HG02884 (cell line): Measurements from ENCODE around the gene FAM163B.

Experiments used
- ATAC-seq: cut with Tn5 transposase; IDR thresholded peaks from one replicate; pipeline ENCODE4 v1.9.1; 2021; ENCODE audit warnings: mild to moderate bottlenecking, moderate library complexity; ENCODE audit not compliant: unreplicated experiment

FAM163B gene

DNA sequence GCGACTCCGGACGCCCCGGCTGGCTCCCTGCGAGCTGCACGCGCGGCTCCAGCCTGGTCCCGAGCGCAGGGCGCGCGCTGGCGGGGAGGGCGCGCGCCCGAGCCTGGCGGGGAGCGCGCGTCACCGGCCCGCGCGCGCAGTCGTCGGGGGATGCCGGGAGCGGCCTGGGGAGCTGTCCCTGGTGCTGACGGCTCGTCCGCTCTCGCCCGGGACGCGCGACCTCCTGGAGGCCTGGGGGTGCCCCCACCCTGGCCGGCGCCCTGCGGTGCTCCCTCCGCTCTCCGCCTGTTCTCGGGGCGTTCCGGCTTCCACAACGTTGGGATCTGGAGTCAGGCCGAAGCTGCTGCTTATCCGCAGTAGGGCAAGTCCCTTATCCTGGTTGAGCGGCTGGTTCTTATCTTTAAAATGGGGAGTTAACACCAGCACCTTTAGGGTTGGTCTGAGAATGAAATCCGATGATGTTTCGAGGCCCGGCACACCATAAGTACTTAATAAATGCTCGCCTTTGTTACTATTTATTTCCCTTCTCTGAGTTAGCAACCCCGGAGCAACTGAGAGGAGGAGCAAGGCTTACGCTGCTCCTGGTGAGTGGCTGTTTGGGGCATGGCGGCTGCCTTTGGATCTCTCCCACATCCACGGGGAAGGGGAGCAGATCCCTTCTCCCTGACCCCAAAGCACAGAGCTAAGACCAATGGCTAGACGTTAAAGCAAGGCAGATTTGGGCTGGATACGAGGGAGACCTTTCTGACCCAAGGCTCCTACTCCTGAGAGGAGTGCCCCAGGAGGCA, at the start of gene FAM163B:
Gene FAM163B (minus strand): TSS at position 79 of the 788 bp plus-strand sequence. CDS start 29,166 bp downstream, outside the sequence.
- ATAC-seq, result no peak

DNA sequence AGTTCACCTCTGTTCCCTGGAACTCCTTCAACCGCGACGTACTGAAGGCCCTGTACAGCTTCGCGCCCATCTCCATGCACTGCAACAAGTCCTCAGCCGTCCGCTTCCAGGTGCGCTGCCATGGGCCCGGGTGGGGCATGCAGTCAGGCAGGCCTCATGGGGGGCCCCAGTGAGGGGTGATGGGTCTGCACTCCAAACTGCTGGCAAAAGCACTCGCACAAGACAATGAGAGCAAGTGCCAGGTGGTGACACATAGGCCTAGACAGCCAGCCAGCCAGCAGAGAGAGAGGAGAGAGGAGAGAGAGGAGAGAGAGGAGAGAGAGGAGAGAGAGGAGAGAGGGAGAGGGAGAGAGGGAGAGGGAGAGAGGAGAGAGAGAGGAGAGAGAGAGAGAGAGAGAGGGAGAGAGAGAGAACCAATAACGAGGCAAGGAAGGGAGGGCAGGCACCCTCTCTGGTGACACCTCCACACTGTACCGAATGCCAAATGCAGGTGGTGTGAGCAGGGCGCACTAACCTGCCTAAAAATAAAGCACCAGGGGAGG, 48.0 kb upstream of the FAM163B start:
- no peak for ATAC-seq

DNA sequence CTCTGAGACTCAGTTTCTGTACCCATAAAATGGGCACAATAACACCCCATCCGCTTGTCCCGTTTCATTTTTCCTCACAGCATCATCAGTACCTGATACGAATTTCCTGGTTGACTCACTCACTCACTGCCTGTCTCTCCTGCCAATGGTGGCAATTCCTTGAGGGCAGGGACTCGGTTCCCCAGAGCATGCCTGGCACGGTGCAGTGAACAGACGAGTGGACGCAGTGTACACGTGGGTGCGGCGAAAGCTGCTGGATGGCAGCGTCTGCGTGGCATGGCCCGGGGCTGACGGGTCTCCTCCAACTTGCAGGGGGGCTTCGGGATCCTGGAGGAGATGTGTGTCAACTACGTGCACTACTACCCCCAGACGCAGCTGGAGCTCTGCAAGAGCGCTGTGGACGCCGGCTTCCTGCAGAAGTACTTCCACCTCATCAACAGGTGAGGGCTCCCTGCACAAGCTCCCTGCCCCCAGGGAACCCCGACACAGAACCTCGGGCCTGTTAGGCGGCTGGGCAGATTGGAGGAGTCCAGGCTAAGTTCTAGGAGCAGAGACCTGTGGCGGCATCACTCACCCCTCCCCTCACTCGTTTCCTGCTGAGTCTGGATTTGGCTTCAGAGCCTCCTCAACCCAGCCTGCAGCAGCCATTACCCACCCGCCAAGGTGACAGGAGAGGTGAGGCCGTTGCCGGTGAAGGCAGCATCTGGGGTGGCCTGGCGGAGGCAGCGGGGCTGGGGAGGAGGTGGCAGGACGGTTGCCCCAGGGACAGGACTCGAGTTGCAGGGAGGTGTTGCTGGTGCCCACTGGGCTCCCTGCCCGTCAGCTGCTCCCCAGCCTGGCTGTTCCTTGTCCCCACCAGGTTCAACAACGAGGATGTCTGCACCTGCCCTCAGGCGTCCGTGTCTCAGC, 47.3 kb upstream of the FAM163B start:
- ATAC-seq, result no peak

DNA sequence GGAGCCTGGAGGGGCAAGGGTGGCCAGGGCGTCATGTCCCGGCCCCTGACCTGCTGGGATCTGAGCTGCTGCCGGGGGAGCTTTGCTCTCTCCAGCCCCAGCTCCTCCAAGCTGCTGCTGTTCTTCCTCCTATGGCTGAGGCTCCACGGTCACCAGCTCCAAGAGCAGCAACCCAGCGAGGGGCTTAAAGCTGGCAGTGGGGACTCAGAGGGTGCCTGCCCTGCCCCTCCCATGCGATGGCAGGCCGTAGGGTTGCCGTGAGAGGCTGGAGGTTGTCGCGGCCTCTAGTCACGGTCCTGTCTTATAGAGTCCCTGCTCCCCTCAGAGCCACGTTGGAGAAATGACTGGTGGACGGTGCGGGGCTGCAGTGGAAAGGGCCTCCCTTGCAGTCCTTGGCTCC, 46.5 kb upstream of the FAM163B start:
- no peak for ATAC-seq

DNA sequence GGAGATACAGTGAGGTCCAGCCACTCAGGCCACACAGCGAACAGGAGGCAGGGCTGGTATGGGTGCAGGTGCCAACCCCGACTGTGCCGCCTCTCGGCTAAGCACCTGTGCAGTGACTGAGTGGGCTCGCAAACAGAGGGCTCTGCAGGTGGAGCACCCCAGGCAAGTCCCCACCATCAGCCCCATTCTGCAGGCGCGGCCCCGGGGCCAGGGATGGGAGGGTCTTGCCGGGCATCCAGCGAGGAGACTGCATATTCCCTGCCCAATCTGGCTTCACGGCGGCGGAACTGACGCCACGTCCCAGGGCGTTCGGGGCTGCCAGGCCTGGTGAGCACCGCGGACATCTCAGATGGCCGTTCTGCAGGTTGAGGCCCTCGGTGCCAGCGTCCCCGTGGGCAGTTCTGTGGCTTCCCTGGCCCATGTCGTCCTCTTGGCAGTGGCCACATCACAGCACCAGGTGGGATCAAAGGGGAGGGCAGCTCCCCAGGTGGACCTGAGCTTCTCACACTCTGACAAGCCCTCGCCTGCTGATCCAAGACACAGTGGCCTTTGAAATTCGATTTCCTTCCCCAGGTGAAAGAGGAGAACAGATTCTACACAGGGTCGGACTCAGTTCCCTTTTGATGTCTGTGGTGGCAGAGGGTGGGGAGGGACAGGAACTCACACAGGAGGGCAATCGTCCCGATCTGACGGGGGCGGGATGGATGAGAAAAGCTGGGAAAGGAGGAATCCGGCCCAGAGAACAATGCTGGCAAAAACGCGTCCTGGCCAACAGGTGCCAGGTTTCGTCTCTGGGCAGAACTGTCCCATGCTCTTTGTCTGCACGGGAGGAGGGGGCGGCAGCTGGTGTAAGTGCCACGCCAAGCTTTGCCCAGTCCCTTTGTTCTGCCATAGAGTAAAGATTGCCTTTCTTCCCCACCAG, 45.8 kb upstream of the FAM163B start:
- no peak for ATAC-seq

DNA sequence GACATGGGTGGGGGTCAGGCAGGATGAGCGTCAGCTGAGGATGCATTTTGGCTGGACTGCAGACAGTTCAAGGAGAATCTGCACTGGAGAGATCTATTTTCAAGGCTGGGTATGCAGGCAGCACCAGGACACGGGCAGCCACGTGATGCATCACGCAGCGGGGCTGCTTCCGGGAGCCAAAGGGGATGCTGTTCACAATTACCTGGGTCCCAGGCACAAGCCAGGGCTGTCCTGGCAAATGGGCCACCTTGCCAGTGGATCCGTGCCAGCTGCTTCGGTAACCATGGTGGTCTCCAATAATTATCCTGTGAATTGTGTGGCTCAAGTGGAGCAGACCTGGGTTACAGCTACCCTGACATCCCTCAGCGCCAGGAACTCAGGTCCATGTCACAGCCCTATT, 44.4 kb upstream of the FAM163B start:
- ATAC-seq, result no peak

DNA sequence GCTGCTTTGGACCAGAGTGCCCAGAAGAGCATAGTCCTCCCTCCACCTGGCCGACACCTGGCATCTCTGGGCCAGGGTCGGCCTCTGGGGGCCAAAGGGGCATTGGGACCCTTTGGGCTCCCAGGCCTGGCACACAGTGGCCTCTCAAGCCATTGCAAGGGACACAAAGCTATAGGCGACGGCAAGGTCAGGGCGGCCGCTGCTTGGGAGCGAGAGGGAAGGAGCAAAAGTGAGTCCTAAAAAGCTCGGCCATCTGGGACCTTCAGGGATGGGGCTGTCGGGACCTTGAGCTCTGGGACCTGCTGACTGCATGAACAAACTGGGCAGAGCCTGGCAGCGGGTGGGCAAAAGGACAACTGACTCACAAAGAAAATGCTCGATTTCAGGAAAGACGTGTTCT, 40.8 kb upstream of the FAM163B start:
- no peak for ATAC-seq

DNA sequence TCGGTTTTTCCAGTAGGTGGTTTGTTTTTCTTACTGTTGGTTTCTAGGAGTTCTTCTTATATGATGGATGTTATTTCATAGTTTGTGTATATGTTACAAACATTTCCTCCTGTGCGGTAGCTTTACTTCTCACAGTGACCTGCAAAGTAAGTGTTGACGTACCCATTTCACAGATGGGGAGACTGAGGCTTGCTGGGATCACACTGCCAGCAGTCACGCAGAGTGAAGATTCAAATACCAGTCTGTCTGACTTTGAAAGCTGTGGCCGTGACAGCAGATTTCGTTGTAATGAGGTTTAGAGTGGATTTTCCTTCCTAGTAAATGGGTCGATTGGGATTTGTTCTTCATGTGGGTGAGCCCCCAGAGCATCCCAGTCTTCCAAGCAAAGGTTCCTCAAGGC, 40.0 kb upstream of the FAM163B start:
- ATAC-seq, result no peak

DNA sequence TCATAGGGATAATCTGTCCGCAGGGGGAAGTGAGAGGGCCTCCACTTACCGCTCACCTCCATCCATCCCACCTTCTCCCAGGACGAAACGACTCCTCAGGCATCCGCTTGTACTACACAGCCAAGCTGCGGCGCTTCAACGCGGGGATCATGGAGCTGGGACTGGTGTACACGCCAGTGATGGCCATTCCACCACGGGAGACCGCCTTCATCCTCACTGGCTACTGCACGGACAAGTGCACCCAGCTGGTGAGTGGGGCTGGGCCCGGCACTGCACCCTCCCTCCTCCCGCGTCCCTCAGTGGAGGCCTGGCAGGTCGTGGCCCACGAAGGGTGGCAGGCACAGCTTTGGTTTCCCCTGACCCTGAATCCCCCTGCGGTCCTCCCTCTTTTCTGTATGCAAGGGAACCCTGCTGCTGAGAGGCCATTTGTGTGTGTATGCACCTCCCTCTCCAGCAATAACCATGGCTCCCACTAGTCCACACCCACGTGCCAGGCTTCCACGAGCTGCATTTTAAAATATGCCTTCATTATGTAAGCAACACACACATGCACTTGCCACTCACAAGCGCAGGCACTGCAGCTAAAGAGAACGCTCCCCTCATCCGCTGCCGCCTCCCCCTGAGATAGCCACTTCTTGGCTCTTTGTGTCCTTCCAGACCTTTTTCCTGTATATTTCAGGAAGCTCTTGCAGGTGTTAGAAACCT, 38.7 kb upstream of the FAM163B start:
- no peak for ATAC-seq

DNA sequence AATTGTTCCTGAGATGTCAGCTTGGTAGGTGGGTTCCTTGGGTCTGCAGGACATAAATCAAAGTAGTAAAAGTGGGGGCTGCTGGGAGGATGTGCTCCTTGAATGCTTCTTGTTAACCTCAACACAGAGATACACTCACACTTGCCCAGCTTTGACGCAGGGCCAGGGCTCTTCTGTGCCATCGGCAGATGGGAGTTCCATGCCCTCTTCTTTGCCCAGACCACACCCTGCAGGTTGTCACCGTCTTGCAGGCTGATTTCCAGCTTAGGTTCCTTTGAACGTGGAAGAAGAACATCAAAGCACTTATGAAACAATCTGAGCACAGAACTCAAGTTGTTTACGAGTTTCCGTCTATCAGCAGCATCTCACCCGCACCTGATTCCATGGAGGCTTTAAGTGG, 38.0 kb upstream of the FAM163B start:
- ATAC-seq, result no peak

DNA sequence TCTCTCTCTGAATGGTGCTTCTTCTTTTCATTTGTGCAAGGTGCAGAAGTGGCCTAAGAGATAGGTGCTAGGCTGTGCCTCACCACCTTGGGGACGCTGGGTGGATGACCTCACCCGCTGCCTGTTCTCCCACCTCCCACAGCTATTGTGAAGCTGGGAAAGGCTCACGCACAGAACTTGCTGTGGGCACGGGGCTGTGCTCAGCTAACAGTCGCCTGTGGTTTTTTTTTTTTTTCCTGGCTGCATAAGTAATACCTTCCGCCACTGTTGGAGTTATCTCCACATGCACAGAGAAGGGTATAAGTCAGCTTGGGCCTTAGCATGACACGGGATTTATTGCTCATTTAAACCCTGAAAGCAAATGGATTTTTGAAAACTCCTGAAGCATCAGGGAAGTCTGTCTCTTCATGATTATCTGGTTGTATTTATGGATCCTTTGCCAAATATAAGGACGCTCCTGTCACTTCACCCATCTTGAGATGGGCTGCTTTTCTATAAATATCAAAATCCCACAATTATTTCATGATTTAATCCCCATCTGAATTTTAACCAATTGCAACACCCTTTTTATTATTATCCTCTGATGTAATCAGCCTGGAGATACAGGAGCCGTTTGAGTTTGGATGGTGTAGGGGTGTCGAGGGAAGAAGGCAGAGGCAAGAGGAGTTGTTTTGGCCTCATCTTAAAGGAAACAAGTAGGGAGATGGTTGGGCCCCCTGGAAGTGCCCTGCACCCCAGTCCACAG, 36.0 kb upstream of the FAM163B start:
- no peak for ATAC-seq

DNA sequence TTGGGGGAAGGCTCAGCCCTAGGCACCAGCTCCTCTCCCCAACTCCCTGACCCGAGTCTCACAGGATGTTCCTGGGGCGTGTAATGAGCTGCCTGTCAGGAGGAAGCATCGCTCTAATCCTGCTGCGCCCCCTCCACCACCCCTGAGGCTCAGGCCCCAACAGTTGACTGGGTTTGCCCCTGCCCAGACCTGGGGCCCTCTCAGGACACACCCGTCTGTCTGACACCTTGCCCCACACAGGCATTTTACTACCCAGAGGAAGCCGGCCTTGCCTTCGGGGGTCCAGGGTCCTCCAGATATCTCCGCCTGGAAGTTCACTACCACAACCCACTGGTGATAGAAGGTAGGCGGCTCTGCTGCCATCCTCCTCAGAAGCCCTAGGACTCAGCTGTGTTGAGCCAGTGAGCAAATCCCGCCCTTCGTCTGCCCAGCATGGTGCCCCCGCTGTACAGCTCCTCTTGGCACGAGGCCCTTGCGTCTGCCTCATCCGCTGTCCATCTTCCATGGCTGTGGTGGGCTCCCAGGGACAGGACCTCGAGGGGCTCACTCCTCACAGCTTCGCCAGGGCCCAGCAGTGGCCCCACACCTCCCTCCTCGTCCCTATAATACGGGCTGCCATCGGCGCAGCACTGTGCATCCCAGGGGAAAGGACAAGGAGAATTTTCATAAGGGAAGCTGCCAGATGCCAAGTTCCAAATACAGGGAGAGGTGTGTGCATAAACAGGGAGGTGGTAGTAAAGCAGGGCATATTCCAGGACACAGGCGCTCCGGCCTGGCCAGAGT, 35.0 kb upstream of the FAM163B start:
- no peak for ATAC-seq

DNA sequence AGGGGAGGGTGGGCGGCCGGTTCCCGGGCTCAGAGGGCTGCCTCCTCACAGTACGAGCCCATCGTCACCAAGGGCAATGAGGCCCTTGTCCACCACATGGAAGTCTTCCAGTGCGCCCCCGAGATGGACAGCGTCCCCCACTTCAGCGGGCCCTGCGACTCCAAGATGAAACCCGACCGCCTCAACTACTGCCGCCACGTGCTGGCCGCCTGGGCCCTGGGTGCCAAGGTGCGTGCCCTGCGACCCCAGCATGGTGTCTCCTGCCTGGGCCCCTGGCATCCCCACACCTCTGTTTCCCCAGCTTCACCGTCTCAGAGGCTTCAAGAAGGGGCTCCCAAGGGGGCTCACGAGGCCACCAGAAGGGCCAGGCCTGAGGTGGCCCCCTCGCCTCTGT, 34.2 kb upstream of the FAM163B start:
- ATAC-seq, result no peak

DNA sequence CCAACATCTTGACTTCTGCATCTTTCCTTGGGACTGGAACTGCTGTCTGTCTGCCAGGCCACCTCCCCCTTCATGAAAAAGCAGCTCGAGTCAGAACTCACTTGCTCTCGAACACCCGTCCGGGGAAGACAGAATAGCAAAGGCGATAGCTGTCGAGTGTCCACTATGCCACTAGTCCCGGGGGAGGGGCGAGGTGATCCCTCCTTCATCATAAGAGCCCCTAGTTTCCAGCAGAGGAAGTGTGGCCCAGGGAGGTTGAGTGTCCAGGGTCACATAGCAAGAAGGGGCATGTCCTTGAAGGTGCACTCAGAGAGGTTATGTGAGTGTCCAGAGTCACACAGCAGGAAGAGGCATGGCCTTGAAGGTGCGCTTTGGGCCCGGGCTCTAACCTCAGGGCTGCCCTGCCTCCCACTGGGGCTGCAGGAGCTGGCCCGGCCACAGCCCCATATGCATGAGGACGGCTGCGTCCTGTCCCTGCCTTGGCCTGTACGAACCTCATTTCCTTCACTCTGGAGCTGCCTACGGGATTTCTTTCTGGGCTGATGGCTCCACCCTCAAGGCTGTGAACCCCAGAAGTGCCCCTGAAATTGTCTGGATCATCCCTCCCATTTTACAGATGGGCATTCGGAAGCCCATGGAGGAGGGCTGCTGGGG, 33.6 kb upstream of the FAM163B start:
- ATAC-seq, result no peak

DNA sequence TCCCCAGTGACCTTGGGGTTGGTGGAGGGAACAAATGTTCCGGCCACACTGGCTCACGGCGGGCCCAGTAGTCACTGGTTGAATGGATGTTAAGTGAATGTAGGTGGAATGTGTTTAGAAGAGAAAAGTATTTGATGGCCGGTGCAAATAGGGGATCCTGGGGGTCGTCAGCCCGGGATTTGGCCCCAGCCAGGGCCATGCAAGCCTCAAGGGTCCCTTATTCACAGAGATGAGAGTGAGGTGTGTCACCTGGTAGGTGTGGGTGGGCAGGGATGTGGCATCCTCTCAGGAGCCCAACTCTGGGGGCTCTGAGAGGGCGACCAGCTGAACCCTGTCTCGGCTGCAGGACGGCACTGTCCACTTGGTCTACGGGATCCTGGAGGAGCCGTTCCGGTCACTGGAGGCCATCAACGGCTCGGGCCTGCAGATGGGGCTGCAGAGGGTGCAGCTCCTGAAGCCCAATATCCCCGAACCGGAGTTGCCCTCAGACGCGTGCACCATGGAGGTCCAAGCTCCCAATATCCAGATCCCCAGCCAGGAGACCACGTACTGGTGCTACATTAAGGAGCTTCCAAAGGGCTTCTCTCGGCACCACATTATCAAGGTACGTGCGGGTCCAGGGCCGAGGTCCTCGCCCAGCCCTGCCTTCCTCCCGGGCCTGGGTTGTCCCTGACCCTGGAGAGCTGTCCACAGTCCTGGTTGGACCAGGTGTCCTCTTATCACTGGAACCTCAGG, 32.8 kb upstream of the FAM163B start:
- no peak for ATAC-seq

DNA sequence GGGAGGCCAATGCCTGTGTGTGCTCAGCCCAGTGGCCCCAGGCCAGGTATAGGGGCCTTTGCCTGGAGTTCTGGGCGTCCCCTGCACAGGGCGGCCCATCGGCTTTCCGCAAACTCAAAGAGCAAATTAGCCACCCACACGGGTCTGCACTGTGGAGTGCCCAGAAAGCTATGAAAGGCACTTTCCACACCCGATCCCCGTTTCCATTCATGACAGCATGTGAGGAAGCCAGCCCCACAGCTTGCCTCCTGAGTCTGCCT, 32.1 kb upstream of the FAM163B start:
- ATAC-seq, result no peak

DNA sequence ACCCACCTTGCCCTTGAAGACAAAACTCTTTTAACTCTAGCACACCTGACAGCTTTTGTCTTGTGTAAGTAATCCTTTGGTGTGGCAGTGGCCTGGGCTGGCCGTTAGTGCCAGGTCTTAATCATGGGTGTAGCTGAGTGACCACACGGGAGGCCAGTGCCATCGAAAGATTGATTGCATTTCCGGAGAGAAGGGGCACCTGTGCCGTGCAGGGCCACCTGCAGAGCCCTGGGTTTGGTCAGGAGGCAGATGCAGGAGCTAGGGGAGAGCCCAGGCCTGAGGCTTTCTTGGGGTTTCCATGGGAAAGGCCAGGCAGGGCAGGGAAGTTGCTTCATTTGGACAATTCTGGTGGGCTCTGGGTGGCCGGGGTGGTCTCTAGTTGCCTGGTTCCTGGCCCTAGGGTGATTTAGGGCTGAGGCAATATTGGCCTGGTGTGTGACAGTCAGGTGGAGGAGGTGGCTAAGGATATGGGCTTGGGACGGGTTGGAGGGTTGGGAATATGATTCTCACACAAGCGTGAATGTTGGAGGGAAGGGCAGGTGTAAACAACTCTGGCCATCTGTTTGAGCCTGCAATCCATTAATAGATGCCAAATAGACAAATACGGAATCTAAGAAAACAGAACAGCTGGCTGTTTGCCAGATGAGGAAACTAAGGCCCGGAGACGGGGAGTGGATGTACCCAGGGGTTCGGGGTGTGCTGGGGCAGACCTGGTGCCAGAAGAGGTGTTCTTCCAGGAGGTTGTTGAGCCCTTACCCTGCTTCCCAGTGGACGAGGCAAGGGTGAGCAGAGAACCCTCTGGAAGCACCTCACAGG, 31.6 kb upstream of the FAM163B start:
- ATAC-seq, result no peak
